ENCODE measurements around the gene PSMB7. TPM values are rescaled to one million over a fixed set of nuclear protein-coding genes. Genes with fewer than 3 reads are reported as not detected.

Gene PSMB7
- total and polyA plus RNA-seq, 2 of the 8 experiments (the other 6 are each of a cell fraction or from before 2014, with no cell fraction given), result 222 to 357 TPM

DNA sequence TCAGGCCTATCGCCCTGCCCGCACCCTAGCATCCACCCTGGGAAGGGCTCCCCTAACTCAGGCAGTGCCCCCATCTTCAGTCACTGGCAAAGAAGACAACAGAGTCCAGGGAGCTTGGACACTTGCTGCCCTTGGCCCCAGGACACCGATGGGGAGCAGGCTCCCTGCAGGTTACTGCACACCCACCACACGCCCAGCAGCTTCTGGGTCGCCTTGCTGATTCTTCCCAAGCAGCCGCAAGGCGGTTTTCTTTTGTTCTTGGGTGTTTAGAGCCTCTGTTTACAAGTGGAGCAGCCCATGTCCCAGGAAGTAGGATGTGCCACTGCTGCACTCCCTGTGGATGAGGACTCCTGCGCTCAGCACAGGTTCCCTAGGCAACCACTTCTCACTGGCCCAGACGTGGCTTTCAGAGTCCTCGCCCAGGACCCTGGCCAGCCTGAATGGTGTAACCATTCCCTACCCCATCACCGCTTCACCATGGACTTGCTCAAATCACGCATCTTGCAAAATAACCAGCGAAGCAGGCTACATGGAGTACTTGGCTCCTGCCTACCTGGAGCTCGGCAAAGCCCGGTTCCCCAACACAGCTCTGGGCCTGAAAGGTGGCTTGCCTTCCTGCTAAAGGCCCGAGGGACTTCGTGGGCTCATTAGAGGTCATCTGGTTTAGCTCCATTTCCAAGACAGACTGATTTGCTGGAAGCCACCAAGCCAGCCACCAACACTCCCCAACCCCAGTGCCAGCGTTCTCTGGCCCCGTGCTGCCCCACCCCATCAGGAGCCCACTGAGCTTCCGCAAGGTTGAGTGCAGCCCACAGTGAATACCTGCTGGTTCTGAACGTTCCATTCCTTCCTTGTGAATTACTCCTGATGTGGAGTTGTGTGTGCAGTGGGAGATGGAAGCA is 60.0 kb downstream of the PSMB7 start:
- ChIA-PET POLR2A (ENCODE audit: partially characterized antibody) (interaction anchor here (1.7 to 2.1 kb wide), 2 partner anchors 10 to 14 kb away, joined by 5 to 9 read pairs; no protein-coding TSS in a partner anchor), CTCF (ENCODE audit: partially characterized antibody) (interaction anchor here (0.7 to 1.6 kb wide), 6 partner anchors 9 to 61 kb away, joined by 3 read pairs; no protein-coding TSS in a partner anchor)
- no peak overlapping the region for H3K56ac ChIP-seq (replicated peaks; ENCODE audit: insufficient read length, low read depth, low read length)
- H3K9me3 ChIP-seq (ENCODE audit: insufficient read depth in 2 of 2, low read depth in 1 of 2, low read length in 1 of 2), result no peaks in the 10 kb centered on the region
- H2BK12ac ChIP-seq (ENCODE audit: low read depth, low read length), result no peak overlapping the region
- FAIRE-seq, result no peak
- peak overlapping the region; percentile 60; the same call in 1 of the 2 replicates for H2BK5ac ChIP-seq (ENCODE audit: low read depth, low read length)
- peaks cover 0 to 4% (median 0%) of the 10 kb centered on the region in 4 experiments; a peak in 1 of 7 replicates for H3K4me1 ChIP-seq (replicated peaks in 1 of 4; ENCODE audit: control insufficient read depth in 3 of 4, insufficient read depth in 4 of 4, low read length in 3 of 4)
- H3K4me3 ChIP-seq (ENCODE audit: extremely low read depth in 1 of 4, insufficient read depth in 2 of 4, low read depth in 3 of 4, low read length in 4 of 4), result no peak overlapping the region
- no peak overlapping the region for H2BK20ac ChIP-seq (ENCODE audit: low read length)
- H2BK15ac ChIP-seq (ENCODE audit: low read length), result no peak overlapping the region
- no peak overlapping the region for H3K4ac ChIP-seq (replicated peaks; ENCODE audit: insufficient read length, low read depth, low read length)
- peaks cover 9 to 28% (median 18%) of the 10 kb centered on the region in 4 experiments for H3K36me3 ChIP-seq (ENCODE audit: control insufficient read depth in 2 of 4, insufficient read depth in 4 of 4, low read length in 3 of 4)
- no peak overlapping the region for H3K9ac ChIP-seq (replicated peaks in 1 of 4; ENCODE audit: extremely low read depth in 1 of 4, low read depth in 3 of 4, low read length in 3 of 4)
- H3K79me2 ChIP-seq (ENCODE audit: control insufficient read depth in 1 of 2, insufficient read depth in 2 of 2, low read length in 2 of 2), result peaks cover 0 to 40% of the 10 kb centered on the region in 2 experiments; a peak in 2 of 4 replicates
- no peaks in the 10 kb centered on the region for H3K27me3 ChIP-seq (replicated peaks in 1 of 4; ENCODE audit: control insufficient read depth in 3 of 4, extremely low read depth in 1 of 4, insufficient read depth in 3 of 4, low read length in 3 of 4)
- no peak overlapping the region for H3K23ac ChIP-seq (ENCODE audit: insufficient read length)
- no peak overlapping the region for H2AFZ ChIP-seq (ENCODE audit: low read length)
- H2BK120ac ChIP-seq (replicated peaks; ENCODE audit: low read depth, low read length), result no peak overlapping the region
- no peak overlapping the region for H3K4me2 ChIP-seq (ENCODE audit: insufficient read depth in 1 of 2, low read depth in 2 of 2, low read length in 2 of 2)
- H4K5ac ChIP-seq (ENCODE audit: insufficient read length, low read depth, low read length), result no peak overlapping the region
- WGBS, 2 experiments (ENCODE audit: extremely low coverage in 1 of 2, insufficient coverage in 1 of 2, insufficient read length in 1 of 2, insufficient replicate concordance in 2 of 2, low coverage in 1 of 2, low lambda C conversion rate in 2 of 2, missing lambda C conversion rate in 1 of 2), result 92% methylated on average over 21 of the region's 21 CpGs; no CpG with 5 or more reads in 1 of the 2 experiments
- peaks cover 14% of the 10 kb centered on the region for H3K79me1 ChIP-seq (ENCODE audit: low read depth, low read length)
- H3K14ac ChIP-seq (ENCODE audit: insufficient read length), result no peak overlapping the region
- DNase-seq (ENCODE audit: low read depth in 1 of 2, low spot score in 2 of 2), result no peak
- H2AK5ac ChIP-seq (ENCODE audit: low read depth, low read length), result no peak overlapping the region
- peaks cover 13 to 30% of the 10 kb centered on the region in 2 experiments for H4K20me1 ChIP-seq (replicated peaks in 1 of 2; ENCODE audit: control insufficient read depth in 1 of 2, insufficient read depth in 2 of 2, low read length in 2 of 2)
- H3K18ac ChIP-seq (ENCODE audit: extremely low read depth, low read length), result no peak overlapping the region
- no peaks in the 10 kb centered on the region for H3K23me2 ChIP-seq (ENCODE audit: low read depth, low read length)
- H3K27ac ChIP-seq (ENCODE audit: low read depth, low read length), result no peak overlapping the region
- peak overlapping the region; percentile 45; the same call in 1 of the 2 replicates for H4K8ac ChIP-seq (ENCODE audit: extremely low read depth, insufficient read depth, low read length)
- H4K91ac ChIP-seq (replicated peaks; ENCODE audit: insufficient read length, low read length), result no peak overlapping the region
- no peak for TF ChIP-seq NRF1 (IDR thresholded peaks at IDR 0.05; ENCODE audit: low read depth, low read length)
- no peak for TF ChIP-seq CEBPB (IDR thresholded peaks at IDR 0.05; ENCODE audit: low read depth, low read length)
- no peak for TF ChIP-seq FOSL1 (IDR thresholded peaks at IDR 0.05; ENCODE audit: insufficient read depth, low read depth, low read length)
- no peak for TF ChIP-seq RBBP5 (IDR thresholded peaks at IDR 0.05; ENCODE audit: borderline replicate concordance, low read depth, low read length)
- no peak for TF ChIP-seq HDAC6 (IDR thresholded peaks at IDR 0.05; ENCODE audit: low read depth, low read length)
- TF ChIP-seq EP300 (IDR thresholded peaks at IDR 0.05; ENCODE audit: borderline replicate concordance in 1 of 2, low read depth in 2 of 2, low read length in 2 of 2), result no peak
- no peak for TF ChIP-seq POU5F1 (IDR thresholded peaks at IDR 0.05; ENCODE audit: low read depth, low read length)
- TF ChIP-seq, protein P1, sequence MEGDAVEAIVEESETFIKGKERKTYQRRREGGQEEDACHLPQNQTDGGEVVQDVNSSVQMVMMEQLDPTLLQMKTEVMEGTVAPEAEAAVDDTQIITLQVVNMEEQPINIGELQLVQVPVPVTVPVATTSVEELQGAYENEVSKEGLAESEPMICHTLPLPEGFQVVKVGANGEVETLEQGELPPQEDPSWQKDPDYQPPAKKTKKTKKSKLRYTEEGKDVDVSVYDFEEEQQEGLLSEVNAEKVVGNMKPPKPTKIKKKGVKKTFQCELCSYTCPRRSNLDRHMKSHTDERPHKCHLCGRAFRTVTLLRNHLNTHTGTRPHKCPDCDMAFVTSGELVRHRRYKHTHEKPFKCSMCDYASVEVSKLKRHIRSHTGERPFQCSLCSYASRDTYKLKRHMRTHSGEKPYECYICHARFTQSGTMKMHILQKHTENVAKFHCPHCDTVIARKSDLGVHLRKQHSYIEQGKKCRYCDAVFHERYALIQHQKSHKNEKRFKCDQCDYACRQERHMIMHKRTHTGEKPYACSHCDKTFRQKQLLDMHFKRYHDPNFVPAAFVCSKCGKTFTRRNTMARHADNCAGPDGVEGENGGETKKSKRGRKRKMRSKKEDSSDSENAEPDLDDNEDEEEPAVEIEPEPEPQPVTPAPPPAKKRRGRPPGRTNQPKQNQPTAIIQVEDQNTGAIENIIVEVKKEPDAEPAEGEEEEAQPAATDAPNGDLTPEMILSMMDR (IDR thresholded peaks at IDR 0.05; ENCODE audit: control extremely low read depth in 1 of 3, insufficient read depth in 1 of 3, low read depth in 1 of 3, low read length in 3 of 3), result no peak
- TF ChIP-seq TBP (IDR thresholded peaks at IDR 0.05; ENCODE audit: low read depth, low read length), result no peak

Data from H1 (cell line).